HL-60 (cell line): ENCODE results near the gene RASA1.

ENCODE experiments used
- DNase-seq, 2 experiments: peaks; one replicate each; pipeline ENCODE4 v3.0.0-alpha.2; 2010 to 2020; ENCODE audit warnings: low read depth in 1 of 2, low spot score in 1 of 2
- H3K27ac ChIP-seq: fragments of 250-450 bp; sonication (Bioruptor Pico); replicated peaks from 2 replicates; pipeline ENCODE4 v1.5.1; 2020; ENCODE audit warnings: mild to moderate bottlenecking, moderate library complexity
- H3K27me3 ChIP-seq: fragments of 250-450 bp; sonication (Bioruptor Pico); 2 replicates; pipeline ENCODE4 v1.5.1; 2021; ENCODE audit warnings: mild to moderate bottlenecking, moderate library complexity; ENCODE audit not compliant: insufficient read depth, poor library complexity, severe bottlenecking
- H3K4me3 ChIP-seq: replicated peaks from 2 replicates; pipeline ENCODE4 v1.5.1; 2011; ENCODE audit warnings: mild to moderate bottlenecking, control low read depth, low read length; ENCODE audit not compliant: insufficient read depth
- CTCF ChIP-seq: IDR thresholded peaks from one replicate; pipeline ENCODE4 v1.5.1; 2011; ENCODE audit warnings: low read length, control low read depth, inconsistent platforms; ENCODE audit not compliant: insufficient read depth
- GABPA ChIP-seq: IDR thresholded peaks from 2 replicates; pipeline ENCODE4 v1.6.1; 2012; ENCODE audit warnings: low read depth
- POLR2AphosphoS5 ChIP-seq: IDR thresholded peaks from 2 replicates; pipeline ENCODE4 v1.6.1; 2012; ENCODE audit warnings: low read depth
- REST ChIP-seq: IDR thresholded peaks from 2 replicates; pipeline ENCODE4 v1.6.1; 2012; ENCODE audit warnings: low read depth; ENCODE audit not compliant: insufficient replicate concordance
- SPI1 ChIP-seq: IDR thresholded peaks from 2 replicates; pipeline ENCODE4 v1.6.1; 2012; ENCODE audit warnings: low read depth, mild to moderate bottlenecking, borderline replicate concordance

RASA1 gene

GRCh38 chr5:87298692-87299362, 31.1 kb downstream of the RASA1 start:
- Histone ChIP-seq H3K27me3 (no peaks in the 10 kb centered on the region), H3K4me3 (no peak overlapping the region), H3K27ac (peak overlapping the region; percentile 64)
- peak in 1 of 2 experiments; percentile 25 for DNase-seq
- no peak for TF ChIP-seq GABPA
- TF ChIP-seq SPI1: peak; percentile 54; the same call in 1 of the 2 replicates

GRCh38 chr5:87300176-87300575, 32.5 kb downstream of the RASA1 start:
- Histone ChIP-seq H3K27me3 (no peaks in the 10 kb centered on the region), H3K4me3 (no peak overlapping the region), H3K27ac (no peak overlapping the region)
- DNase-seq: no peak
- TF ChIP-seq CTCF (no peak), REST (no peak), POLR2AphosphoS5 (no peak), GABPA (no peak), SPI1 (no peak)

GRCh38 chr5:87300744-87301143, 33.1 kb downstream of the RASA1 start:
- Histone ChIP-seq H3K4me3 (no peak overlapping the region), H3K27ac (no peak overlapping the region), H3K27me3 (no peaks in the 10 kb centered on the region)
- peak in 1 of 2 experiments; percentile 2 for DNase-seq
- TF ChIP-seq SPI1 (no peak), POLR2AphosphoS5 (no peak), CTCF (no peak), REST (no peak), GABPA (no peak)

GRCh38 chr5:87302061-87302460, 34.4 kb downstream of the RASA1 start:
- DNase-seq: no peak
- Histone ChIP-seq H3K27me3 (no peaks in the 10 kb centered on the region), H3K27ac (no peak overlapping the region)

More at GRCh38 chr5:87302061-87302460, 34.4 kb downstream of the RASA1 start:
- no peak overlapping the region for H3K4me3 ChIP-seq
- no peak for TF ChIP-seq POLR2AphosphoS5
- no peak for TF ChIP-seq REST
- no peak for TF ChIP-seq SPI1
- no peak for TF ChIP-seq CTCF
- TF ChIP-seq GABPA: no peak
